SK-N-SH (cell line): ENCODE measurements around the gene DDAH2. TPM values are rescaled to one million over a fixed set of nuclear protein-coding genes. Genes with fewer than 3 reads are reported as not detected.

Experiments used
- CTCF ChIA-PET: fragments of 300-600, 350-600 bp; formaldehyde crosslinking; extraction: SDS; loops from one replicate; lab custom pipeline; 2021; lab: Yijun Ruan, JAX
- POLR2A ChIA-PET: fragments of 350-600 bp; sonication (Branson Sonifier 250); formaldehyde crosslinking; extraction: SDS; loops from one replicate; lab custom pipeline; 2020; ENCODE audit warnings: antibody characterized with exemption, inconsistent platforms; lab: Yijun Ruan, JAX
- DNase-seq: peaks from one replicate; pipeline ENCODE4 v3.0.0; 2012
- H2AFZ ChIP-seq: fragments of 200-600 bp; sonication (generic); 2 replicates; pipeline ENCODE4 v1.8.1; 2016; ENCODE audit warnings: antibody characterized with exemption, mild to moderate bottlenecking, low read depth
- H3F3A ChIP-seq: fragments of 200-600 bp; sonication (generic); replicated peaks from 2 replicates; pipeline ENCODE3; 2016; ENCODE audit warnings: antibody characterized with exemption, mild to moderate bottlenecking; ENCODE audit not compliant: insufficient read depth
- H3K27ac ChIP-seq, 2 experiments: fragments of 200-500 bp in 1 of 2; fragments of 200-600 bp in 1 of 2; sonication (Bioruptor generic) in 1 of 2; sonication (generic), shearing (Covaris generic) in 1 of 2; 2 replicates each; pipeline versions ENCODE4 v1.5.1 to v1.6.1; 2014 to 2016; ENCODE audit warnings: low read depth in 2 of 2, inconsistent platforms in 1 of 2, low read length in 1 of 2, mild to moderate bottlenecking in 1 of 2, mixed read lengths in 1 of 2
- H3K27me3 ChIP-seq: fragments of 200-600 bp; sonication (generic), shearing (Covaris generic); 2 replicates; pipeline ENCODE4 v1.6.1; 2016; ENCODE audit warnings: mixed run types; ENCODE audit not compliant: insufficient read depth
- H3K36me3 ChIP-seq, 2 experiments: fragments of 200-500 bp in 1 of 2; fragments of 200-600 bp in 1 of 2; sonication (Bioruptor generic) in 1 of 2; sonication (generic) in 1 of 2; replicated peaks in 1 of 2; 2 replicates each; pipeline versions ENCODE3 to v1.5.1; 2014 to 2016; ENCODE audit warnings: low read length in 1 of 2, mild to moderate bottlenecking in 1 of 2; ENCODE audit not compliant: insufficient read depth in 2 of 2, control insufficient read depth in 1 of 2
- H3K4me1 ChIP-seq, 2 experiments: fragments of 200-500 bp in 1 of 2; fragments of 200-600 bp in 1 of 2; sonication (Bioruptor generic) in 1 of 2; sonication (generic), shearing (Covaris generic) in 1 of 2; 2 replicates each; pipeline versions ENCODE4 v1.5.1 to v1.6.1; 2014 to 2016; ENCODE audit warnings: low read depth in 1 of 2, low read length in 1 of 2, mixed run types in 1 of 2; ENCODE audit not compliant: insufficient read depth in 2 of 2, control insufficient read depth in 1 of 2
- H3K4me2 ChIP-seq: fragments of 200-600 bp; sonication (generic), shearing (Covaris generic); 2 replicates; pipeline ENCODE4 v1.6.1; 2017; ENCODE audit warnings: mixed run types
- H3K4me3 ChIP-seq, 2 experiments: fragments of 200-500 bp in 1 of 2; fragments of 200-600 bp in 1 of 2; sonication (Bioruptor generic) in 1 of 2; sonication (generic), shearing (Covaris generic) in 1 of 2; 2 replicates each; pipeline versions ENCODE4 v1.5.1 to v1.8.1; 2014 to 2016; ENCODE audit warnings: low read depth in 2 of 2, inconsistent platforms in 1 of 2, low read length in 1 of 2, mild to moderate bottlenecking in 1 of 2, mixed read lengths in 1 of 2, moderate library complexity in 1 of 2
- H3K79me2 ChIP-seq: fragments of 200-600 bp; sonication (generic); 2 replicates; pipeline ENCODE4 v1.8.1; 2017; ENCODE audit warnings: mild to moderate bottlenecking; ENCODE audit not compliant: insufficient read depth
- H3K9ac ChIP-seq: fragments of 200-600 bp; sonication (generic); 2 replicates; pipeline ENCODE4 v1.6.1; 2017; ENCODE audit warnings: mixed run types
- H3K9me2 ChIP-seq: fragments of 200-600 bp; sonication (generic); 2 replicates; pipeline ENCODE4 v1.6.1; 2017; ENCODE audit warnings: mixed run types
- H3K9me3 ChIP-seq: fragments of 200-600 bp; sonication (generic); 2 replicates; pipeline ENCODE4 v1.6.1; 2017; ENCODE audit warnings: mixed run types, mild to moderate bottlenecking, moderate library complexity
- H4K20me1 ChIP-seq: fragments of 200-600 bp; sonication (generic); 2 replicates; pipeline ENCODE4 v1.6.1; 2017; ENCODE audit warnings: mild to moderate bottlenecking, mixed run types; ENCODE audit not compliant: insufficient read depth
- CHD2 ChIP-seq: fragments of 150-350 bp; IDR thresholded peaks from 2 replicates; pipeline ENCODE4 v1.6.1; 2018; ENCODE audit warnings: low read length; ENCODE audit not compliant: partially characterized antibody
- EP300 ChIP-seq, 2 experiments: IDR thresholded peaks; 2 replicates each; pipeline versions ENCODE4 v1.4.0 to v1.6.1; 2012; ENCODE audit warnings: borderline replicate concordance in 1 of 2, low read depth in 1 of 2, low read length in 1 of 2
- FOSL2 ChIP-seq: IDR thresholded peaks from 2 replicates; pipeline ENCODE4 v1.4.0; 2012; ENCODE audit warnings: low read depth, mild to moderate bottlenecking, moderate library complexity, borderline replicate concordance
- FOXJ3 ChIP-seq: sonication (generic); formaldehyde crosslinking; IDR thresholded peaks from 2 replicates; pipeline ENCODE4 v1.5.1; 2020; ENCODE audit warnings: mild to moderate bottlenecking, missing genetic modification reagents
- GABPA ChIP-seq: IDR thresholded peaks from 2 replicates; pipeline ENCODE4 v1.4.0; 2012; ENCODE audit warnings: low read depth, mild to moderate bottlenecking
- JUND ChIP-seq: IDR thresholded peaks from 2 replicates; pipeline ENCODE4 v1.4.0; 2012
- POLR2AphosphoS5 ChIP-seq: IDR thresholded peaks from 2 replicates; pipeline ENCODE4 v1.6.1; 2012; ENCODE audit warnings: low read depth, low read length
- TAF1 ChIP-seq: IDR thresholded peaks from 2 replicates; pipeline ENCODE4 v1.6.1; 2012; ENCODE audit warnings: low read depth, mild to moderate bottlenecking, low read length, moderate library complexity, borderline replicate concordance
- TCF12 ChIP-seq: IDR thresholded peaks from 2 replicates; pipeline ENCODE4 v1.4.0; 2012
- YY1 ChIP-seq: IDR thresholded peaks from 2 replicates; pipeline ENCODE4 v1.4.0; 2012; ENCODE audit warnings: low read depth, mild to moderate bottlenecking
- WGBS: methylation state at CpG from one replicate; pipeline ENCODE4 v1.1.6; 2017; ENCODE audit warnings: low lambda C conversion rate; 5-methylcytosine and 5-hydroxymethylcytosine counted together
- polyA plus RNA-seq, 3 experiments: library from polyadenylated mRNA; depleted of rRNA; stranded (reverse); fragments of >200 nt; gene quantifications; 2 replicates each; pipeline ENCODE4 v1.2.3, GENCODE V29; 2012
- TF ChIP-seq, protein P1 (sequence below): IDR thresholded peaks from 2 replicates; pipeline ENCODE4 v1.4.0; 2012; ENCODE audit warnings: low read depth, borderline replicate concordance
- TF ChIP-seq, protein P2 (sequence below): IDR thresholded peaks from 2 replicates; pipeline ENCODE4 v1.4.0; 2012; ENCODE audit warnings: low read depth
- TF ChIP-seq, protein P3 (sequence below): IDR thresholded peaks from 2 replicates; pipeline ENCODE4; 2012

The DDAH2 gene
- polyA plus RNA-seq, 1 of the 3 experiments (the other 2 are of a cell fraction): 180 TPM

DNA sequence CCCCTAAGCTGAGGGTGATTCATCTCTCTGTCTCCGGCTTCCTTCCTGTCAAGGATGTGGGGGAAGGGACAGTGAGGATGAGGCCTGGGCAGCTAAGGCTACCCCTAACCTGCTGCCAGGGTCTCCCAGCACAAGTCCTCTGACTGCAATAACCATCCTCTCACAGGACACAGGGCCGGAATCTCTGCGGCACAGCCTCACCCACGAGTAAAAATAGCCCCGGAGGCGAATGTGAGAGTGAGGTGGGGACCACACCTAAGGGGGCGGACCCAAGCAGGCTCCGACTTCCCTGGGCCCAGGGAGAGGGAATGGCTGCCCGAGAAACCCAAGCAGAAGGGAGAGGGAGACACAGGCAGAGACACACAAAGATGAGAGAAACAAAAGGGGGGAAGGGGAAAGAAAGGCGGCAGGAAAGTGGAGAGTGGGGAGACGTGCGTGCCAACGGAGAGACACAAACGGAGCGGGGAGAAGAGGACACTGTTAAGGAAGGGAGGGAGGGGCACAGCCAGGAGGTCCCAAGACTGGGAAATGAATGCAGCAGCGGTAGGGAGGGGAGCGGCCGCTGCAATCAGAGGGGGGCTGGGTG is 5.8 kb upstream of the DDAH2 start:
- Histone ChIP-seq H3K4me2 (peak overlapping the region; percentile 99), H3K9ac (peak overlapping the region; percentile 97), H3K36me3 (peaks cover 26 to 39% of the 10 kb centered on the region in 2 experiments), H3K9me3 (no peaks in the 10 kb centered on the region), H3K27me3 (no peaks in the 10 kb centered on the region), H3F3A (peaks cover 60% of the 10 kb centered on the region), H3K79me2 (peaks cover 62% of the 10 kb centered on the region), H3K9me2 (no peaks in the 10 kb centered on the region), H3K4me1 (peaks cover 29 to 38% of the 10 kb centered on the region in 2 experiments; a peak in 3 of 4 replicates), H4K20me1 (peaks cover 21% of the 10 kb centered on the region), H3K27ac (peak overlapping the region; percentile 88 to 90), H2AFZ (no peak overlapping the region), H3K4me3 (peak overlapping the region; percentile 85 to 86)
- POLR2A ChIA-PET: interaction anchor here (1.3 to 1.5 kb wide), 3 partner anchors 32 to 100 kb away, joined by 4 to 6 read pairs (median 4); partner anchors contain the start of genes ABHD16A, HSPA1A and HSPA1L
- CTCF ChIA-PET: interaction anchor here (1.0 to 5.5 kb wide), 5 partner anchors 31 to 96 kb away, joined by 3 to 23 read pairs (median 5); partner anchors contain the start of gene VARS1
- no peak for DNase-seq
- WGBS: 2% methylated on average over 18 of the region's 18 CpGs
- 0 out of 2 replicates have a peak, but pooled peaks have one; percentile 69 for TF ChIP-seq YY1
- TF ChIP-seq TCF12: peak; percentile 21; the same call in 1 of the 2 replicates
- TF ChIP-seq JUND: peak; percentile 79; the same call in 1 of the 2 replicates
- TF ChIP-seq TAF1: 0 out of 2 replicates have a peak, but pooled peaks have one; percentile 4
- no peak for TF ChIP-seq FOXJ3
- TF ChIP-seq POLR2AphosphoS5: peak; percentile 31; the same call in 1 of the 2 replicates
- TF ChIP-seq EP300 (IDR thresholded peaks at IDR 0.05; ENCODE audit: borderline replicate concordance in 1 of 2, low read depth in 1 of 2, low read length in 1 of 2): no peak
- peak; percentile 86 for TF ChIP-seq FOSL2
- TF ChIP-seq, protein P1, sequence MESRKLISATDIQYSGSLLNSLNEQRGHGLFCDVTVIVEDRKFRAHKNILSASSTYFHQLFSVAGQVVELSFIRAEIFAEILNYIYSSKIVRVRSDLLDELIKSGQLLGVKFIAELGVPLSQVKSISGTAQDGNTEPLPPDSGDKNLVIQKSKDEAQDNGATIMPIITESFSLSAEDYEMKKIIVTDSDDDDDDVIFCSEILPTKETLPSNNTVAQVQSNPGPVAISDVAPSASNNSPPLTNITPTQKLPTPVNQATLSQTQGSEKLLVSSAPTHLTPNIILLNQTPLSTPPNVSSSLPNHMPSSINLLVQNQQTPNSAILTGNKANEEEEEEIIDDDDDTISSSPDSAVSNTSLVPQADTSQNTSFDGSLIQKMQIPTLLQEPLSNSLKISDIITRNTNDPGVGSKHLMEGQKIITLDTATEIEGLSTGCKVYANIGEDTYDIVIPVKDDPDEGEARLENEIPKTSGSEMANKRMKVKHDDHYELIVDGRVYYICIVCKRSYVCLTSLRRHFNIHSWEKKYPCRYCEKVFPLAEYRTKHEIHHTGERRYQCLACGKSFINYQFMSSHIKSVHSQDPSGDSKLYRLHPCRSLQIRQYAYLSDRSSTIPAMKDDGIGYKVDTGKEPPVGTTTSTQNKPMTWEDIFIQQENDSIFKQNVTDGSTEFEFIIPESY: no peak
- TF ChIP-seq, protein P2, sequence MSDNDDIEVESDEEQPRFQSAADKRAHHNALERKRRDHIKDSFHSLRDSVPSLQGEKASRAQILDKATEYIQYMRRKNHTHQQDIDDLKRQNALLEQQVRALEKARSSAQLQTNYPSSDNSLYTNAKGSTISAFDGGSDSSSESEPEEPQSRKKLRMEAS: peak; percentile 82; the same call in 1 of the 2 replicates
- TF ChIP-seq, protein P3, sequence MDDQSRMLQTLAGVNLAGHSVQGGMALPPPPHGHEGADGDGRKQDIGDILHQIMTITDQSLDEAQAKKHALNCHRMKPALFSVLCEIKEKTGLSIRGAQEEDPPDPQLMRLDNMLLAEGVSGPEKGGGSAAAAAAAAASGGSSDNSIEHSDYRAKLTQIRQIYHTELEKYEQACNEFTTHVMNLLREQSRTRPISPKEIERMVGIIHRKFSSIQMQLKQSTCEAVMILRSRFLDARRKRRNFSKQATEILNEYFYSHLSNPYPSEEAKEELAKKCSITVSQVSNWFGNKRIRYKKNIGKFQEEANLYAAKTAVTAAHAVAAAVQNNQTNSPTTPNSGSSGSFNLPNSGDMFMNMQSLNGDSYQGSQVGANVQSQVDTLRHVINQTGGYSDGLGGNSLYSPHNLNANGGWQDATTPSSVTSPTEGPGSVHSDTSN: peak; percentile 68
- peak; percentile 58 for TF ChIP-seq GABPA
- TF ChIP-seq CHD2: peak; percentile 20
